ENCODE results near the gene AIFM3.

The AIFM3 gene

GRCh38 chr22:20976291-20976877 lies 9.3 kb downstream of the AIFM3 start:
- DNase-seq = no peak

GRCh38 chr22:20977019-20977418 lies 10.0 kb downstream of the AIFM3 start:
- no peak for DNase-seq

DNA sequence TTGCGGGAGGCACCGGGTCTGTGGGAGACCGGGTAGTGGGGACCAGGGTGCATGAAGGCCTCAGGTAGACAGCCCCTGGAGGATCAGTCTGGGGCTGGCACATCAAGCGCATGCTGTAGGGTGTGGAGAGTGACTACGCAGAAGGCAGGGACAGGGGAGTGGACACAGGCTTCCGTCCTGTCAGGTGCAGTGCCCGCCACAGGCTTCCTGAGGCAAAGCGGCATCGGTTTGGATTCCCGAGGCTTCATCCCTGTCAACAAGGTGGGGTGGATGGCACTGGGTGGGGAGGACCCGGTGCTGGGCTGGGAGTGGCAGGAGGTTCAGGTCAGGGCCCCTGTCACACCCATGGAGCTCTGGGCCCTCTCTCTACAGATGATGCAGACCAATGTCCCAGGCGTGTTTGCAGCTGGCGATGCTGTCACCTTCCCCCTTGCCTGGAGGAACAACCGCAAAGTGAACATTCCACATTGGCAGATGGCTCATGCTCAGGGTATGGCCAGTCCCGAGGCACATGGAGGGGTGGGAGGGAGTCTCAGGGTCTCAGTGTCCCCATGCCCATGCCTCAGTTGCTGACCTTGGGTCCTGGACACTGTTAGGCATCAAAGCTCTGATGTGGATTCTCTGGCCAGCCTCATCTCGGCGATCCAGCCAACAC lies 10.6 kb downstream of the AIFM3 start:
- no peak for DNase-seq

DNA sequence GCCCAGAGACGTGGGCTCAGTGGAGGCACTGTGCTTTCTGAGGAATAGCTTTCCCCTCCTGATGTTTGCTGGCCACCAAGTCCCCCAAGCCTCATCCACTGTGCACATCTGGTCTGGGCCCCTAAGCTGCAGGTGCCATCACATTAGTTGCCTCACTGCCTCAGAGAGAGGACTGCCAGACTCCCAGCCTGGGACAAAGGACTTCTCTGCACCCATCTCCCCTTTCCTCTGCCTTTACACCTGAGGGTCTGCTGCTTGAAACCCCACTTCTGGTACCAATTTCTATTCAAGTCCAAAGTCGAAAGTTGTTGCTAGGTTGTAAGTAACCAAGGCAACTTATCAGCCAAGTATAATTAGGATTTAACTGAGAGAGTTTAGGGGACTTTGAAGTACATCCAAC lies 11.4 kb downstream of the AIFM3 start:
- no peak for DNase-seq

- peak; percentile 83 for DNase-seq
These were observed 12.3 kb downstream of the AIFM3 start for GRCh38 chr22:20979243-20979809.

- no peak for DNase-seq
These were observed 12.9 kb downstream of the AIFM3 start for GRCh38 chr22:20979940-20980453.

GRCh38 chr22:20980523-20980922 lies 13.5 kb downstream of the AIFM3 start:
- DNase-seq = no peak

- no peak for DNase-seq
These were observed 14.1 kb downstream of the AIFM3 start for GRCh38 chr22:20980938-20981722.

GRCh38 chr22:20981787-20982562 lies 14.9 kb downstream of the AIFM3 start, which contains the start of gene LZTR1:
Gene LZTR1 (plus strand): TSS chr22:20982297. CDS start chr22:20982372, 75 bp downstream.
- peak; percentile 84 for DNase-seq

DNA sequence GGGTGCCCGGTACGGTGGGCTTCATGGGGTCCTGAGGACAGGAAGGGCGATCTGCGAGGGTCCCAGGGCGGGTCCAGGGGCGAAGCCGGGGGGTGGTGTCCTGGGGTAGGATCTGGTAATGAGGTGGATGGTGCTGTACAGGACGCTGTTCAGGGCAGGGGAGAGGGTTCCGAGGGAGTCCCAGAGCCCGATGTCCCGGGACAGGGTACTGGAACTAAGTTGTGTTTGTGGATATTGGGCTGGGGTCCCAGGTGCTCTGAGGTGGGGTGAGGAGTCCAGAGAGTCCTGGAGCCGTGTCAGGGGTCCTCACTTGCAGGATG lies 15.5 kb downstream of the AIFM3 start:
- no peak for DNase-seq

DNA sequence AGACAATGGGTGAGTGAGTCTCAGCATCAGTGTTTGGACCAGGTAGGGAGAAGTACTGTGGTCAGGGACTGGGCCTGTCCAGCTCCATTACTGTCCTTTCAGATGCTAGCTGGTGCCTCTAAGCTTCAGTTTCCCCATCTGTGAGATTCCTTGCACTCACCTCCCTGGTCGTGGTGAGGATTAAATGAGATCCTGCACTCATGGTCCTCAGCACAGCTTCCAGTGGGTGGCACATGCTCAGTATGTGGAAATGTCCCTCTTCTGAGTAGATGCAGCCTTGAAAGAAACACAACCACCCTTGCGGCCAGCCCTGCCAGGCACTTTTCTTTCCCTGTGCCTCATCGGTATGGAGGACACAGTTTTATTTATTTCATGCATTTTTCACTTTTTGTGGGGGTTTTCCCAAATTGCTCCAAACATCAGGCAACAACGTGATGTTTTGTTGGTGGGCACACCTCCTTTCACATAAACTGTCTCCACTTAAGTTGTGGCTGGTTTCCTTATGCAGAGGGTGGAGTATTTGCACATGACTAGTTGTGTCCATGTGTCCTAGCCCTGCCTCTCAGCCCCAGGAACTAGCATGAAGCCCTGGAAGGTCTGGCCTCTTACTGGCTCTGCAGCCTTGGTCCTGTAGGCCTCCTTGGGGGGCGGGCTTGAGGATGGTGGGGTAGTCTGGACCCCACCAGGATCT lies 16.2 kb downstream of the AIFM3 start:
- no peak for DNase-seq

GRCh38 chr22:20985720-20986119 lies 18.7 kb downstream of the AIFM3 start:
- DNase-seq = no peak

DNA sequence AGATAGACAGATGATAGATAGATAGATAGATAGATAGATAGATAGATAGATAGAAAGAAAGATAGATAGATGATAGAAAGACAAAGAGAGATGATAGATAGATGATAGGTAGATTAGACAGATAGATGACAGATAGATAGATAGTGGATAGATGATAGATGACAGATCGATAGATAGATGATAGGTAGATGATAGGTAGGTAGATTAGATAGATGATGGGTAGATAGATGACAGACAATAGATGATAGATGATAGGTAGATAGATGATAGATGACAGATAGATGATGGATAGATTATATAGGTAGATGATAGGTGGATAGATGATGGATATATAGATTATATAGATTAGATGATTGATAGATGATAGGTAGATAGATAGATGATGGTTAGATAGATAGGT lies 19.3 kb downstream of the AIFM3 start:
- no peak for DNase-seq

- DNase-seq = no peak
These were observed 20.3 kb downstream of the AIFM3 start for GRCh38 chr22:20987375-20987774.

DNA sequence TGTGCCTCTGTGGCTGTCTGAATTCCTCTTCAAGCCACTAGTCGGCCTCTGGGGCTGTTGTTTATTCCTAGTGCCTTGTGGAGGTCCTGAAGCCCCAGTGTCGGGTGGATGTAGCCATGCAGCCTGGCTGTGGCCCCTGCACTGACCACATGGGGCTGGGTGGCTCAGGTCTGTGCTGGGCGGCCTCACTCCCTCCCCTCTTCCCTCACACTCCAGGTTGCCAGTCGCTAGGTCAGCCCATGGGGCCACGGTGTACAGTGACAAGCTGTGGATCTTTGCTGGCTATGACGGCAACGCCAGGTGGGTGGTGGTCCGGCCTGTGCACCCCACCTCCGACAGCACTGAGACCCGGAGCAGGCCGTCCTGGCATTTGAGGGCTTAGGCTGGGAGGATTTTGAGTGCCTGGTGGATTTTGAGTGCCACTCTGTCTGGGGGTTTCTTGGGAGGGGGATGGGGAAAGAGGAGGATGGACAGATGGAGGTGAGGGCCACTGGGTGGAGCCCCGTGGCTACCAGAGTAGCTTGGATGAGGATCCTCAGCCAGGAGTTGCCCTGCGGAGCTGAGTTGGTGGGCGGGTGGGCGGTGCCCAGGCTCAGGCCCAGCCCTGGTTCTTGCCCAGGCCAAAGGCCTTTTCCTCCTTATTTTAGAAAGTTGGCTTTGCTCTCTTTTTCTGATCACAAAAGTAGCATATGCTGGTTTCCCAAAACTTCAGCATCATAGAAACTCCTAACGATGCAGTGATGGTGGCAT lies 21.7 kb downstream of the AIFM3 start:
- DNase-seq = no peak

DNA sequence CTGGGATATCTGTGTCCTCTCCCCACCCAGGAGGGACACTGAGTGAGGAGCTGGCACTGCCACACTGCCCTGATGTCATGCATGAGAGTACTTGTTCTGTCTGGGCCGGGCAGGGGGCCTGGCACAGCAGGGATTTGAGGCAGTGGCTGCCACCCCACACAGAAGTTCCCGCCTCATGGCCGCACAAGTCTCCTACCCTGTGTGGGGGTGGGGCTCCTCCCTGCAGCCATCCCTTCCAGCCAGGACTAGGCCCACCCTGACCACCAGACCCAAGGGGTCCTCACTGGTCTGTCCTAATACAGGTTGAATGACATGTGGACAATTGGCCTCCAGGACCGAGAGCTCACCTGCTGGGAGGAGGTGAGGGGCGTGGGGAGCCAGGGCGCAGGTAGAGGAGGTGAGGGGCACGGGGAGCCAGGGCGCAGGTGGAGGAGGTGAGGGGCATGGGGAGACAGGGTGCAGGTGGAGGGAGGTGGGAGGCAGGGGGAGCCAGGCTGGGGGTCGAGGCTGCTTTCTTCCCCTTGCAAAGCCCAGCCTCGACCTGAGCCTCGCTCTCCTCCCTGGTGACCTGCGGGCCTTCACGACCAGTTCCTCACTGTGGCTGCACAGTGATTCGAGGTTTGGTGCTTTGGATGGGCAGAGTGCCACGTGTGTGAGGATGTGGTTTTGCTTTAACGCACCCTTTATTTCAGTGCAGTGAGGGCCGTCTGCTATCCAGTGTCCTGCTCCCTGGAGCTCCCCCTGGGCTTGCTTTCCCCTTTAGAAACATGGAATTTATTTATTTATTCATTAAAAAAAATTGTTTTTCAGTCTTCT lies 22.5 kb downstream of the AIFM3 start:
- DNase-seq = no peak

- no peak for DNase-seq
These were observed 23.4 kb downstream of the AIFM3 start for GRCh38 chr22:20990184-20991180.

DNA sequence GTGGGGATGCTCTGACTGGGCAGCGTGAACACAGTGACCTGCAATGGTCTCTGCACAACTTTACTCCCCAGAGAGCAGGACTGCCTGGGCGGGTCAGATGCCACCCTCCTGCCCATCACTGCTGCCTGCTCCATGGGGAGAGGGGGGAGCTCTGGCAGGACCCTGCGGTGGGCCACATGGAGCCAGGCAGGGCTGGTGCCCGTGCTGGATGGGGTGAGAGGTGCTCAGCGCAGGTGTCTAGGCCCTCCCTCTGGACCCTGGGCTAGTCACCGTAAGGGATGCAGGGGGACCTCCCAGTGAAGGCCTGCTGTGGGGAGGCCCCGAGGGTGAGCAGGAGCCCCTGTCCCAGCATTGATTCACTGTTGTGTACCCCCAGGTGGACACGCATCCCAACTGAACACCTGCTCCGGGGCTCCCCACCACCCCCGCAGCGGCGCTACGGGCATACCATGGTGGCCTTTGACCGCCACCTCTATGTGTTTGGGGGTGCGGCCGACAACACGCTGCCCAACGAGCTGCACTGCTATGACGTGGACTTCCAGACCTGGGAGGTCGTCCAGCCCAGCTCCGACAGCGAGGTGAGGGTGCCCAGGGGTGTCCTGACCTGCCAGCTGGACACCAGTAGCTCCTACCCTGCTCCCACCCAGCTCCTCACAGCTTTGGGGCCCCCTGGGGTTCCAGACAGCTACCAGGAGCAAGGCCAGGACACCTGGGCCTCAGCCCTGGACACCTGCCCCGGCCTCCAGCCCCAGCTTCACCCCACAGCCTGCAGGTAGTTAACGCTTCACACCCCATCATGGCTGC lies 24.4 kb downstream of the AIFM3 start:
- DNase-seq = no peak
